Measurements from ENCODE around the gene PGAP6.

GRCh38 chr16:324451-325334 is 57.1 kb downstream of the PGAP6 start:
- TF ChIP-seq CTCF (IDR thresholded peaks at IDR 0.05) = no peak
- TF ChIP-seq POLR2A (IDR thresholded peaks at IDR 0.05) = no peak

Measured in lower leg skin (tissue), 3 donors.